Thyroid gland (tissue), 4 donors: ENCODE data around the gene FSTL4. TPM values are rescaled to one million over a fixed set of nuclear protein-coding genes. Genes with fewer than 3 reads are reported as not detected.

Source experiments
- DNase-seq, 2 donors: peaks; one replicate each; pipeline ENCODE4 v3.0.0-alpha.2; 2019
- H3K27ac ChIP-seq, 3 donors: fragments of 200-600 bp; sonication (generic); 1 replicate in 2 of 3; 2 replicates in 1 of 3; pipeline ENCODE4 v1.5.1; 2016 to 2019; ENCODE audit warnings: mild to moderate bottlenecking in 1 of 3, moderate library complexity in 1 of 3
- H3K27me3 ChIP-seq: fragments of 200-600 bp; sonication (generic); one replicate; pipeline ENCODE4 v1.5.1; 2019
- H3K36me3 ChIP-seq, 2 donors: fragments of 200-600 bp; sonication (generic); one replicate each; pipeline ENCODE4 v1.5.1; 2016 to 2019
- H3K4me1 ChIP-seq, 2 donors: fragments of 200-600 bp; sonication (generic); one replicate each; pipeline ENCODE4 v1.5.1; 2017 to 2019
- H3K4me3 ChIP-seq, 3 donors: fragments of 200-600 bp; sonication (generic); replicated peaks in 1 of 3; 1 replicate in 2 of 3; 2 replicates in 1 of 3; pipeline ENCODE4 v1.5.1; 2016; ENCODE audit warnings: mild to moderate bottlenecking in 1 of 3
- H3K9me3 ChIP-seq: fragments of 200-600 bp; sonication (generic); one replicate; pipeline ENCODE4 v1.5.1; 2017
- POLR2A ChIP-seq, 2 donors: fragments of 450-650 bp; IDR thresholded peaks; one replicate each; pipeline ENCODE4 v1.6.1; 2017; ENCODE audit warnings: antibody characterized with exemption in 2 of 2, mild to moderate bottlenecking in 2 of 2, moderate library complexity in 1 of 2
- WGBS, 2 donors: methylation state at CpG; one replicate each; pipeline ENCODE4 v1.1.5; 2017; 5-methylcytosine and 5-hydroxymethylcytosine counted together
- intact Hi-C: fragments of 100-400 bp; cut with DNase I; formaldehyde crosslinking; loops from one replicate; pipeline ENCODE4 v1.15.1; 2023
- total RNA-seq, 4 donors: library from RNA; depleted of rRNA; stranded (reverse); fragments of >200 nt; gene quantifications; one replicate each; pipeline ENCODE4 v1.2.3, GENCODE V29; 2016
- TF ChIP-seq, protein P1 (sequence below), 6 experiments: fragments of 200-600 bp in 3 of 6; fragments of 450-650 bp in 3 of 6; sonication (generic) in 3 of 6; IDR thresholded peaks; one replicate each; pipeline ENCODE4 v1.5.1; 2016 to 2019; ENCODE audit warnings: antibody characterized with exemption in 6 of 6, mild to moderate bottlenecking in 2 of 6, inconsistent platforms in 1 of 6, moderate library complexity in 1 of 6

Gene FSTL4
- total RNA-seq, 4 donors from 2014 or later: 0.10 to 0.13 TPM; not detected in 2

DNA sequence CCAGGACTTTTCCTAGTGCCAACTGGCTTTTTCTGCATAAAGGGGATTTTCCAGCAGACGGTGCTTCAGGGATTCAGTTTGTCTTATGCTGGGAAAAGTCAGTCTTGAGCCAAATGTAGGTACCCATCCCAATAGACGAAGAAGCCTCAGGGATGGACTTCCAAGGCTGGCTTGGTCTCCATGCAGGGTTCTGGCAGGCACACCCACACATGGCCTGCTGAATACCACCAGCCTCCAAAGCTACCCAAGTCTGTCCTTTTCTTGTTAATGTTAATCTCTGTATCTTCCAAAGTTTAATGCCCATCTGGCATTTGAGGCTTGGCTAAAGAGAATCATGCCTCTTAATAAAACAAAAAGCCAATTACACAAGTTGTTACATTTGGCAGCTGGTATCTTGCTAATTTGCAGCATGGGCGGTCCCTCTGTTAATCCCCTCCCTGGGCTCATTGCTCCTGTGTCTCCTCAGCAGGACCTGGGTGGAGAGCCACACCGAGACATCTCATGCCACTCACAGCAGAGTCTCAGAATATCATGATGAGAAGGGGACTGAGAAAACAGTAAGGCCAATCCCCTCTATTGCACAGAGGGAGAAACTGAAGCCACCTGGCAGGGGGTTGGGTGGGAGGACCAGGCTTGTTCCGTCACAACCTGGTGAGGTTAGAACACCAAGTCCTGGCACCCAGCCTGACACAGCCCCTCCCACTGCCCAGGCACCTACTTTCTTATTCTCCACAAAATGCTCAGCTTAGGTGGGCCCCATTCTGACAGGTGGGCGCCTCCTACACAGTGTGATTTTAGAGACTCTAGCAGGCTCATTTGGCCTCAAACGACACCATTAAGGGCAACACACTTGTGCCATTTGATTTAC lies 243.2 kb downstream of the FSTL4 start:
- no peaks in the 10 kb centered on the region for H3K9me3 ChIP-seq
- DNase-seq: no peak
- TF ChIP-seq, protein P1, sequence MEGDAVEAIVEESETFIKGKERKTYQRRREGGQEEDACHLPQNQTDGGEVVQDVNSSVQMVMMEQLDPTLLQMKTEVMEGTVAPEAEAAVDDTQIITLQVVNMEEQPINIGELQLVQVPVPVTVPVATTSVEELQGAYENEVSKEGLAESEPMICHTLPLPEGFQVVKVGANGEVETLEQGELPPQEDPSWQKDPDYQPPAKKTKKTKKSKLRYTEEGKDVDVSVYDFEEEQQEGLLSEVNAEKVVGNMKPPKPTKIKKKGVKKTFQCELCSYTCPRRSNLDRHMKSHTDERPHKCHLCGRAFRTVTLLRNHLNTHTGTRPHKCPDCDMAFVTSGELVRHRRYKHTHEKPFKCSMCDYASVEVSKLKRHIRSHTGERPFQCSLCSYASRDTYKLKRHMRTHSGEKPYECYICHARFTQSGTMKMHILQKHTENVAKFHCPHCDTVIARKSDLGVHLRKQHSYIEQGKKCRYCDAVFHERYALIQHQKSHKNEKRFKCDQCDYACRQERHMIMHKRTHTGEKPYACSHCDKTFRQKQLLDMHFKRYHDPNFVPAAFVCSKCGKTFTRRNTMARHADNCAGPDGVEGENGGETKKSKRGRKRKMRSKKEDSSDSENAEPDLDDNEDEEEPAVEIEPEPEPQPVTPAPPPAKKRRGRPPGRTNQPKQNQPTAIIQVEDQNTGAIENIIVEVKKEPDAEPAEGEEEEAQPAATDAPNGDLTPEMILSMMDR (IDR thresholded peaks at IDR 0.05): no peak
- TF ChIP-seq POLR2A (IDR thresholded peaks at IDR 0.05): no peak
- no peaks in the 10 kb centered on the region for H3K27me3 ChIP-seq
- H3K4me1 ChIP-seq: no peaks in the 10 kb centered on the region
- intact Hi-C loops: no loop called here
- WGBS, 2 donors: 87 to 91% methylated on average over 6 to 7 of the region's 7 CpGs
- H3K36me3 ChIP-seq: no peaks in the 10 kb centered on the region
- H3K4me3 ChIP-seq: no peak overlapping the region
- H3K27ac ChIP-seq: no peak overlapping the region

DNA sequence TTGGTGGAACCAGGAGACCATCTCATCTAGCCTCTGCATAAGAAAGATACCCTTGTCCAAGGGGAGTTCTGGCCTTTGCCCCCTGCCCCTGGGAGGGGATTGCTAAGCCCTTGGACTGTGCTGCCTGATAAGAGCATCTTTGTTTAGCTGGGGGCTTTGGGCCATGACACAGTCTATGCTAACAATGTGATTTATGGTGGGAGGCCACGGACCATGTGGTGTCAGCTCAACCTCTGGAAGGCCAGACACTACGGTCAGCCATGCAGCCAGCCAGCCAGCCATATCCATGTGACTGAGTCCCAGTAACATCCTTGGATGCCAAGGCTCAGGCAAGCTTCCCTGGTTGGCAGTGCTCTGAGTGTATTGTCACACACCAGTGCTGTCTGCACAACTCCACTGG lies 244.4 kb downstream of the FSTL4 start:
- H3K36me3 ChIP-seq: no peaks in the 10 kb centered on the region
- intact Hi-C loops: no loop called here
- 67 to 70% methylated on average over 2 of the region's 2 CpGs for WGBS, 2 donors
- H3K27ac ChIP-seq: no peak overlapping the region
- TF ChIP-seq, protein P1 (IDR thresholded peaks at IDR 0.05): no peak
- TF ChIP-seq POLR2A (IDR thresholded peaks at IDR 0.05): no peak
- no peaks in the 10 kb centered on the region for H3K4me1 ChIP-seq
- H3K27me3 ChIP-seq: no peaks in the 10 kb centered on the region
- no peak overlapping the region for H3K4me3 ChIP-seq
- H3K9me3 ChIP-seq: no peaks in the 10 kb centered on the region
- no peak for DNase-seq

DNA sequence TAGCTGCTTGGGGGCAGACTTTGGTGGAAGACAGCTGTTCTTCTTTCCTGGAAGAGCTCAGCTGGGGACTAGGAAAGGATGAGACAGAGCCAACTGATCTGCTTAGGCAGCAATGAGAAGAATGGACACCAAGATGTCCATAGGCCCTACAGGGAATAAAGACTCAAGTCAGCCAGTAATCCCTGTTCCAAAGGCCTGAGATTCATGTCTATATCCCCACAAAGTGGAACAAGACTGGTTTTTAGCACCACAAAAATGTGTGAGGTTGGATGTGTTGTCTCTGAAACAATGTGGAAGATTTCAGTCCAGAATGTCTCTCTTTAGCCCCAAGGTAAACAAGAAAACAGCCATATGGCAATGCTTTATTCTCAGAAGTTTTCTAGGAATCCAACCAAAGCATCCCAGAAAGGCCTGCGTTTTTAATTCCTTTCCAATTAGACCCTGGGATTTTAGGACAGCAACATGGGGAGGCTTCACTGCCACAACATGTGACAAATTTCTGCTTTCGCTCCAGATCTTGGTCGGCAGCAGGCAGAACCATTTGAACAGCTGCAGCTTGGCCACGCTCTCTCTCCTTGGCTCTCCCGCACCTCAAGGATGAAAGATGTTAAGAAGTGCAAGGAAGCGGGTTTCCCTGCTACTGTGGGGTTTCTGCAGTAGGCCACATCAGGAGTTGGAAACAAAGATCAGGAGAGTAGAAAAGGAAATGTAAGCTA lies 245.1 kb downstream of the FSTL4 start:
- H3K9me3 ChIP-seq: no peaks in the 10 kb centered on the region
- H3K4me1 ChIP-seq: no peaks in the 10 kb centered on the region
- intact Hi-C loops: no loop called here
- H3K27me3 ChIP-seq: no peaks in the 10 kb centered on the region
- no peaks in the 10 kb centered on the region for H3K36me3 ChIP-seq
- no peak overlapping the region for H3K4me3 ChIP-seq
- no peak for TF ChIP-seq POLR2A (IDR thresholded peaks at IDR 0.05)
- TF ChIP-seq, protein P1 (IDR thresholded peaks at IDR 0.05): no peak
- H3K27ac ChIP-seq: no peak overlapping the region
- 83 to 86% methylated on average over 6 of the region's 6 CpGs for WGBS, 2 donors
- DNase-seq: no peak

DNA sequence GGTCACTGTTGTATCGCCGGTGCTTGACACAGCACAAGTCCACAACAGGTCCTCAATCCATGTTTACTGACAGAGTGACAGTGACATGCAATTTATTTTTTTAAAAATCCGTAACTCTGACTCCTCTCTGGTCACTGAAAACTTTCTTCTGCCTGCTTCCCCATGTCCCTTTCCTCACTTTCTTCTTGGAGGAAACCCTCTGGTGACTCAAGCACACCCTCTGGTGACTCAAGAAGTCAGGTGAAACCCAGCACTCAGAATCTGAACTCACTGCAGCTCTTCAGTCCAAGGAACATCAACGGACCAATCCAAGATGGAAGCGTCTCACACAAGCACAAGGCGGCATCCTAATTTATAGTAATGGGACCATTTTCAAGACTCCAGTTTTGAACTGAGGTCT lies 245.9 kb downstream of the FSTL4 start:
- Histone ChIP-seq H3K27me3 (no peaks in the 10 kb centered on the region), H3K9me3 (no peaks in the 10 kb centered on the region), H3K4me3 (no peak overlapping the region), H3K36me3 (no peaks in the 10 kb centered on the region), H3K4me1 (no peaks in the 10 kb centered on the region), H3K27ac (no peak overlapping the region)
- WGBS, 2 donors: 94 to 95% methylated on average over 6 of the region's 6 CpGs
- intact Hi-C loops: no loop called here
- no peak for DNase-seq
- TF ChIP-seq, protein P1 (IDR thresholded peaks at IDR 0.05): no peak
- no peak for TF ChIP-seq POLR2A (IDR thresholded peaks at IDR 0.05)

DNA sequence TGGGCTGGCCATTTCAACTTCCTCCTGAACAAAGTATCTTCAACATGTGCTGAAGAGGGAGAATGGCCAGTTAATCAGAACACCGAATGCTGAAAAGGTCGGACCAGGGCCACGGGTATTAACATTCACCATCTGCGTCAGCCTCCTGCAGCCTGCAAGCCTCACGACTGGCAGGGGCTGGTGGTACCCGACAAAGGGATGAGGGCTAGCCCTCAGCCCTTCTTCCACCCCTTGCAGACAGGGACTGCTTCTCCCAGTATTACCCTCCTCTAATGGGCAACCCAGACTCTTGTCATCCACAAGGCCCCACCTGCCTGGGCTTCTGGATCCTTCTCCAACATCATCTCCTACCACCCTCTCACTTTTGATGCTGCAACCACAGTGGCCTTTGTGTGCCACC lies 246.6 kb downstream of the FSTL4 start:
- intact Hi-C loops: no loop called here
- H3K4me1 ChIP-seq: no peaks in the 10 kb centered on the region
- DNase-seq: no peak
- H3K4me3 ChIP-seq: no peak overlapping the region
- no peaks in the 10 kb centered on the region for H3K9me3 ChIP-seq
- no peak overlapping the region for H3K27ac ChIP-seq
- WGBS, 2 donors: 86 to 94% methylated on average over 4 to 6 of the region's 6 CpGs
- H3K27me3 ChIP-seq: no peaks in the 10 kb centered on the region
- TF ChIP-seq, protein P1 (IDR thresholded peaks at IDR 0.05): no peak
- no peak for TF ChIP-seq POLR2A (IDR thresholded peaks at IDR 0.05)
- no peaks in the 10 kb centered on the region for H3K36me3 ChIP-seq
